Cardiac septum (tissue), 1 donor: ENCODE data around the gene OSER1. TPM values are rescaled to one million over a fixed set of nuclear protein-coding genes. Genes with fewer than 3 reads are reported as not detected.

Source experiments
- DNase-seq: peaks from one replicate; pipeline ENCODE4 v3.0.0-alpha.2; 2020; ENCODE audit warnings: low spot score
- intact Hi-C: fragments of 100-400 bp; cut with DNase I; formaldehyde crosslinking; loops from one replicate; pipeline ENCODE4 v1.14.0; 2022
- total RNA-seq: library from RNA; stranded (reverse); fragmentation: NEBNext Ultra II Directional; extraction: Animal tissue kit (Norgen Biotek cat#: 25700); gene quantifications from one replicate; pipeline ENCODE4 v1.2.1, GENCODE V29; 2021
- donor health status: DM: no; HTN: no; CAD: no.

The OSER1 gene
- total RNA-seq, 1 donor from 2014 or later = 28.4 TPM

GRCh38 chr20:44231193-44231592, 20.6 kb upstream of the OSER1 start:
- DNase-seq = peak; percentile 10
- intact Hi-C loops = no loop called here

GRCh38 chr20:44228465-44229258, 18.1 kb upstream of the OSER1 start:
- DNase-seq = no peak
- intact Hi-C loops = no loop called here

- DNase-seq = no peak
- intact Hi-C loops = no loop called here
These were observed 14.1 kb upstream of the OSER1 start for GRCh38 chr20:44224637-44225036.

GRCh38 chr20:44223721-44224120, 13.2 kb upstream of the OSER1 start:
- intact Hi-C loops = no loop called here
- DNase-seq = no peak

- DNase-seq = no peak
- intact Hi-C loops = no loop called here
These were observed 12.2 kb upstream of the OSER1 start for GRCh38 chr20:44222633-44223368.

GRCh38 chr20:44222027-44222426, 11.5 kb upstream of the OSER1 start:
- DNase-seq = no peak

GRCh38 chr20:44221368-44221954, 10.9 kb upstream of the OSER1 start:
- intact Hi-C loops = no loop called here
- DNase-seq = no peak

More at GRCh38 chr20:44222027-44222426, 11.5 kb upstream of the OSER1 start:
- intact Hi-C loops = no loop called here

GRCh38 chr20:44219791-44220190, 9.2 kb upstream of the OSER1 start:
- intact Hi-C loops = loop anchor here (5.0 kb wide), 1 partner anchor 253 kb away; no protein-coding TSS in a partner anchor
- no peak for DNase-seq

GRCh38 chr20:44219170-44219730, 8.7 kb upstream of the OSER1 start:
- intact Hi-C loops = loop anchor here (5.0 kb wide), 1 partner anchor 253 kb away; no protein-coding TSS in a partner anchor
- DNase-seq = no peak

GRCh38 chr20:44218446-44218845, 7.9 kb upstream of the OSER1 start:
- DNase-seq = no peak
- intact Hi-C loops = loop anchor here (5.0 kb wide), 1 partner anchor 254 kb away; no protein-coding TSS in a partner anchor

- peak; percentile 85 for DNase-seq
- intact Hi-C loops = loop anchor here (1.0 to 5.0 kb wide), 2 partner anchors 94 to 255 kb away; partner anchors contain the start of gene FITM2
These were observed 6.9 kb upstream of the OSER1 start for GRCh38 chr20:44217342-44218092.

GRCh38 chr20:44215125-44215524, 4.6 kb upstream of the OSER1 start:
- DNase-seq = no peak
- intact Hi-C loops = loop anchor here (2.0 to 5.0 kb wide), 2 partner anchors 172 to 257 kb away; no protein-coding TSS in a partner anchor

GRCh38 chr20:44212792-44213191, 2.2 kb upstream of the OSER1 start:
- DNase-seq = no peak

GRCh38 chr20:44211177-44212039, 837 bp upstream of the OSER1 start:
- intact Hi-C loops = loop anchor here (5.0 kb wide), 1 partner anchor 401 kb away; no protein-coding TSS in a partner anchor
- no peak for DNase-seq

More at GRCh38 chr20:44212792-44213191, 2.2 kb upstream of the OSER1 start:
- intact Hi-C loops = loop anchor here (5.0 kb wide), 1 partner anchor 400 kb away; no protein-coding TSS in a partner anchor

- peak; percentile 89 for DNase-seq
These were observed 725 bp downstream of the OSER1 start for GRCh38 chr20:44209686-44210405.

GRCh38 chr20:44208770-44209169, 1.8 kb downstream of the OSER1 start:
- no peak for DNase-seq
- intact Hi-C loops = no loop called here

More at GRCh38 chr20:44209686-44210405, 725 bp downstream of the OSER1 start:
- intact Hi-C loops = loop anchor here (5.0 kb wide), 1 partner anchor 402 kb away; no protein-coding TSS in a partner anchor

GRCh38 chr20:44208165-44208564, 2.4 kb downstream of the OSER1 start:
- no peak for DNase-seq
- intact Hi-C loops = no loop called here
